IMR-90 (cell line): ENCODE measurements around the gene NT5DC1. TPM values are rescaled to one million over a fixed set of nuclear protein-coding genes. Genes with fewer than 3 reads are reported as not detected.

Source experiments
- ATAC-seq: fragments of 200-7000 bp; cut with Tn5 transposase; 2 replicates; pipeline ENCODE4 v1.9.1; 2020; ENCODE audit warnings: low read depth, mild to moderate bottlenecking, moderate library complexity
- BruUV-seq: library from RNA; stranded (reverse); fragments of 400-500 nt; replicated peaks from 2 replicates; lab custom pipeline; 2021; lab: Mats Ljungman, UMichigan
- CTCF ChIA-PET: fragments of 300-600 bp; formaldehyde crosslinking; extraction: SDS; loops from one replicate; lab custom pipeline; 2021; ENCODE audit warnings: antibody characterized with exemption; lab: Yijun Ruan, JAX
- POLR2A ChIA-PET: fragments of 300-600 bp; sonication (Branson Sonifier 250); formaldehyde crosslinking; loops from one replicate; lab custom pipeline; 2022; ENCODE audit warnings: antibody characterized with exemption; ENCODE audit not compliant: unreplicated experiment; lab: Charles Lee
- DNase-seq: peaks from one replicate; pipeline ENCODE4 v3.0.0; 2013
- H2AFZ ChIP-seq: replicated peaks from 2 replicates; pipeline ENCODE3; 2013; ENCODE audit warnings: low read length, mild to moderate bottlenecking; ENCODE audit not compliant: poor library complexity
- H2AK5ac ChIP-seq: 2 replicates; pipeline ENCODE4 v1.6.1; 2013; ENCODE audit warnings: low read depth, low read length, inconsistent platforms
- H2AK9ac ChIP-seq: replicated peaks from 2 replicates; pipeline ENCODE3; 2013; ENCODE audit warnings: mild to moderate bottlenecking, low read depth, low read length, moderate library complexity; ENCODE audit not compliant: poor library complexity
- H2BK120ac ChIP-seq: 2 replicates; pipeline ENCODE4 v1.6.1; 2013; ENCODE audit warnings: low read depth, low read length, inconsistent platforms
- H2BK15ac ChIP-seq: 3 replicates; pipeline ENCODE4 v1.6.1; 2013; ENCODE audit warnings: low read depth, low read length, inconsistent platforms
- H2BK20ac ChIP-seq: 2 replicates; pipeline ENCODE4 v1.6.1; 2013; ENCODE audit warnings: low read depth, mild to moderate bottlenecking, inconsistent platforms, low read length, moderate library complexity
- H2BK5ac ChIP-seq: 2 replicates; pipeline ENCODE4 v1.6.1; 2013; ENCODE audit warnings: mild to moderate bottlenecking, low read depth, low read length, inconsistent platforms; ENCODE audit not compliant: poor library complexity, severe bottlenecking
- H3K14ac ChIP-seq: replicated peaks from 2 replicates; pipeline ENCODE4 v1.6.1; 2013; ENCODE audit warnings: low read depth, low read length, inconsistent platforms
- H3K18ac ChIP-seq: 2 replicates; pipeline ENCODE4 v1.6.1; 2013; ENCODE audit warnings: low read depth, low read length, control low read depth
- H3K23ac ChIP-seq: 2 replicates; pipeline ENCODE4 v1.6.1; 2013; ENCODE audit warnings: low read depth, low read length, inconsistent platforms
- H3K27ac ChIP-seq: 2 replicates; pipeline ENCODE4 v1.5.1; 2013; ENCODE audit warnings: mild to moderate bottlenecking, control low read depth, low read length; ENCODE audit not compliant: insufficient read depth
- H3K27me3 ChIP-seq: 2 replicates; pipeline ENCODE4 v1.6.1; 2013; ENCODE audit warnings: low read length; ENCODE audit not compliant: control insufficient read depth, insufficient read depth
- H3K36me3 ChIP-seq: 2 replicates; pipeline ENCODE4 v1.6.1; 2013; ENCODE audit warnings: low read length, mixed read lengths; ENCODE audit not compliant: control insufficient read depth, insufficient read depth
- H3K4ac ChIP-seq: 2 replicates; pipeline ENCODE4 v1.6.1; 2013; ENCODE audit warnings: low read depth, low read length, inconsistent platforms
- H3K4me1 ChIP-seq: 2 replicates; pipeline ENCODE4 v1.6.1; 2013; ENCODE audit warnings: low read length, mixed read lengths; ENCODE audit not compliant: control insufficient read depth, insufficient read depth
- H3K4me2 ChIP-seq: 2 replicates; pipeline ENCODE4 v1.6.1; 2013; ENCODE audit warnings: low read depth, mild to moderate bottlenecking, control low read depth, low read length, moderate library complexity
- H3K4me3 ChIP-seq: 2 replicates; pipeline ENCODE4 v1.5.1; 2013; ENCODE audit warnings: low read depth, mild to moderate bottlenecking, control low read depth, low read length, moderate library complexity; ENCODE audit not compliant: insufficient read depth
- H3K56ac ChIP-seq: 2 replicates; pipeline ENCODE4 v1.6.1; 2013; ENCODE audit warnings: low read length, inconsistent platforms; ENCODE audit not compliant: insufficient read depth; ENCODE audit errors: extremely low read depth
- H3K79me1 ChIP-seq, 2 experiments: 2 replicates each; pipeline ENCODE4 v1.6.1; 2013; ENCODE audit warnings: low read length in 2 of 2, inconsistent platforms in 1 of 2, low read depth in 1 of 2
- H3K9ac ChIP-seq: 2 replicates; pipeline ENCODE4 v1.6.1; 2013; ENCODE audit warnings: low read depth, low read length, control low read depth
- H3K9me1 ChIP-seq: 2 replicates; pipeline ENCODE4 v1.6.1; 2013; ENCODE audit warnings: low read length, inconsistent platforms; ENCODE audit not compliant: insufficient read depth
- H3K9me3 ChIP-seq: 2 replicates; pipeline ENCODE4 v1.6.1; 2013; ENCODE audit warnings: low read length; ENCODE audit not compliant: control insufficient read depth, insufficient read depth
- H4K20me1 ChIP-seq: 2 replicates; pipeline ENCODE4 v1.6.1; 2013; ENCODE audit warnings: low read length, inconsistent platforms; ENCODE audit not compliant: insufficient read depth
- H4K5ac ChIP-seq: 2 replicates; pipeline ENCODE4 v1.6.1; 2013; ENCODE audit warnings: mild to moderate bottlenecking, low read depth, low read length, control low read depth
- H4K8ac ChIP-seq, 2 experiments: 2 replicates each; pipeline ENCODE4 v1.6.1; 2013; ENCODE audit warnings: low read depth in 2 of 2, low read length in 2 of 2, control low read depth in 1 of 2, inconsistent platforms in 1 of 2
- H4K91ac ChIP-seq: 2 replicates; pipeline ENCODE4 v1.6.1; 2013; ENCODE audit warnings: low read depth, low read length, inconsistent platforms; ENCODE audit not compliant: insufficient read depth
- MAFK ChIP-seq: IDR thresholded peaks from 2 replicates; pipeline ENCODE4 v1.6.1; 2012; ENCODE audit warnings: low read depth, low read length, improper control_type of control experiment
- MAZ ChIP-seq: IDR thresholded peaks from 2 replicates; pipeline ENCODE4 v1.6.1; 2012; ENCODE audit warnings: low read depth, mild to moderate bottlenecking, low read length, improper control_type of control experiment, moderate library complexity, borderline replicate concordance
- WGBS, 2 experiments: methylation state at CpG; one replicate each; pipeline versions ENCODE4 v1.1.5 to v1.1.7; 2013; ENCODE audit warnings: missing lambda C conversion rate in 2 of 2; ENCODE audit not compliant: insufficient read length in 1 of 2; ENCODE audit errors: extremely low coverage in 2 of 2; 5-methylcytosine and 5-hydroxymethylcytosine counted together
- dilution Hi-C: fragments of 300-500 bp; cut with HindIII; formaldehyde crosslinking; loops from one replicate; pipeline ENCODE4 v1.14.3; 2018; ENCODE audit warnings: low sequenced_read_pairs; ENCODE audit not compliant: unreplicated experiment
- in situ Hi-C: fragments of 300-500 bp; cut with MboI; formaldehyde crosslinking; loops from 3 replicates; pipeline ENCODE4 v1.14.3; 2019; ENCODE audit warnings: low sequenced_read_pairs, inconsistent platforms, mixed read lengths
- intact Hi-C: fragments of 100-400 bp; cut with micrococcal nuclease; formaldehyde crosslinking; loops from 2 replicates; pipeline ENCODE4 v1.10.0; 2022
- polyA plus RNA-seq, 3 experiments: library from polyadenylated mRNA; depleted of rRNA; stranded (reverse); fragments of >200 nt; gene quantifications; 2 replicates each; pipeline ENCODE4 v1.2.3, GENCODE V29; 2012; ENCODE audit warnings: low replicate concordance in 1 of 3
- total RNA-seq: library from RNA; depleted of rRNA; stranded (reverse); fragments of >200 nt; gene quantifications from 2 replicates; pipeline ENCODE4 v1.2.3, GENCODE V29; 2012

The NT5DC1 gene
- total and polyA plus RNA-seq, 2 of the 4 experiments (the other 2 are of a cell fraction), result 11.7 to 16.8 TPM

DNA sequence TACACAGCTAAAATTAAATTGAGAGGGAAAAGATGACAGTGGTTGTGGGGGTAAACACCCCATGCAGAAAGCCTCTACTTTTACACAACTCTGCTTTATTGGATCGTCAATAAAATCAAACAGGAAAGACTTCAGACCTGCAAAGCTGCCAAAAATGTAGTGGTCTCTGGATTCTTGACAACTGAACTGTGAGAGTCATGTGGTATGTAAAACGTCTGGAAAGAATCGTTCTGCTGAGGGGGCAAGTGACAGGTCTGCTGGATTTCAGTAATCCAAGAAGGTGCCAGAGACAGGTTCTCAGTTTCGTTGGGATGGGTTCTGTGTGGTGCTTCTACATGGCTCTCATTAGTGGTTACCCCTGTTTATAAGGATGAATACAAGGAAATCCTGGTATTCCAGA, 89.9 kb downstream of the NT5DC1 start:
- Histone ChIP-seq H2BK5ac (no peak overlapping the region), H3K27ac (no peak overlapping the region; the same call in 1 of the 2 replicates), H3K56ac (no peak overlapping the region), H3K23ac (no peak overlapping the region), H4K20me1 (no peaks in the 10 kb centered on the region), H2AK9ac (no peak overlapping the region), H3K4me1 (peaks cover 3% of the 10 kb centered on the region), H4K91ac (no peak overlapping the region), H4K8ac (no peak overlapping the region), H3K79me1 (0 out of 4 replicates have a peak, but pooled peaks cover 0 to 2% of the 10 kb centered on the region in 2 experiments), H3K14ac (no peak overlapping the region), H3K4me3 (no peak overlapping the region), H3K18ac (no peak overlapping the region), H3K9me1 (0 out of 2 replicates have a peak, but pooled peaks cover 3% of the 10 kb centered on the region), H4K5ac (no peak overlapping the region), H2AK5ac (no peak overlapping the region), H3K4ac (peak overlapping the region; percentile 39; the same call in 1 of the 2 replicates), H3K4me2 (peak overlapping the region; percentile 68), H3K9me3 (no peaks in the 10 kb centered on the region), H2BK120ac (no peak overlapping the region), H3K36me3 (no peaks in the 10 kb centered on the region), H2AFZ (no peak overlapping the region), H2BK20ac (no peak overlapping the region), H3K9ac (no peak overlapping the region), H3K27me3 (no peaks in the 10 kb centered on the region), H2BK15ac (peak overlapping the region; percentile 46; the same call in 1 of the 3 replicates)
- TF ChIP-seq MAFK (peak; percentile 21; the same call in 1 of the 2 replicates), MAZ (no peak)
- no TSS peak for BruUV-seq
- dilution Hi-C loops, result no loop called here
- peak; percentile 37 for ATAC-seq
- intact Hi-C loops, result no loop called here
- ChIA-PET CTCF (no interaction called here), POLR2A (no interaction called here)
- 0% methylated on average over 3 of the region's 4 CpGs; no CpG with 5 or more reads in 1 of the 2 experiments for WGBS, 2 experiments
- in situ Hi-C loops, result no loop called here
- peak; percentile 88 for DNase-seq
